Measurements from ENCODE around the gene PRUNE1.

Gene PRUNE1

GRCh38 chr1:151050051-151050688, 41.9 kb downstream of the PRUNE1 start:
- DNase-seq (ENCODE audit: low read depth), result no peak

- DNase-seq (ENCODE audit: low read depth), result no peak
These were observed 43.2 kb downstream of the PRUNE1 start for GRCh38 chr1:151051356-151052009.

- DNase-seq (ENCODE audit: low read depth), result no peak
These were observed 46.8 kb downstream of the PRUNE1 start for GRCh38 chr1:151054971-151055547.

- no peak for DNase-seq (ENCODE audit: low read depth)
These were observed 47.3 kb downstream of the PRUNE1 start for GRCh38 chr1:151055581-151055980.

GRCh38 chr1:151056149-151056548, 47.9 kb downstream of the PRUNE1 start:
- DNase-seq (ENCODE audit: low read depth), result no peak

GRCh38 chr1:151058692-151059091, 50.4 kb downstream of the PRUNE1 start:
- no peak for DNase-seq (ENCODE audit: low read depth)

GRCh38 chr1:151059109-151060006, 51.1 kb downstream of the PRUNE1 start, which contains the start of gene CDC42SE1:
Gene CDC42SE1, minus strand, starts transcription at chr1:151059622. Its CDS starts 3,892 bp downstream, at chr1:151055730.
- peak; percentile 76 for DNase-seq (ENCODE audit: low read depth)

GRCh38 chr1:151060007-151060656, 51.9 kb downstream of the PRUNE1 start, which contains the start of gene MLLT11:
Gene MLLT11, plus strand, starts transcription at chr1:151060397. Its CDS starts 6,828 bp downstream, at chr1:151067225.
- DNase-seq (ENCODE audit: low read depth), result no peak

- no peak for DNase-seq (ENCODE audit: low read depth)
These were observed 52.6 kb downstream of the PRUNE1 start for GRCh38 chr1:151060657-151061421.

- DNase-seq (ENCODE audit: low read depth), result no peak
These were observed 53.5 kb downstream of the PRUNE1 start for GRCh38 chr1:151061704-151062103.

GRCh38 chr1:151062741-151063371, 54.6 kb downstream of the PRUNE1 start:
- DNase-seq (ENCODE audit: low read depth), result no peak

- DNase-seq (ENCODE audit: low read depth), result no peak
These were observed 56.9 kb downstream of the PRUNE1 start for GRCh38 chr1:151065089-151065645.

GRCh38 chr1:151067185-151067584, 58.9 kb downstream of the PRUNE1 start:
- no peak for DNase-seq (ENCODE audit: low read depth)

- no peak for DNase-seq (ENCODE audit: low read depth)
These were observed 60.8 kb downstream of the PRUNE1 start for GRCh38 chr1:151069103-151069486.

GRCh38 chr1:151070474-151071276, 62.4 kb downstream of the PRUNE1 start, which contains the start of gene GABPB2:
Gene GABPB2, plus strand, starts transcription at chr1:151070761. Its CDS starts 17,429 bp downstream, at chr1:151088190.
- DNase-seq (ENCODE audit: low read depth), result peak; percentile 77

- no peak for DNase-seq (ENCODE audit: low read depth)
These were observed 64.0 kb downstream of the PRUNE1 start for GRCh38 chr1:151072224-151072623.
